ENCODE data around the gene ARID1B. TPM values are rescaled to one million over a fixed set of nuclear protein-coding genes. Genes with fewer than 3 reads are reported as not detected.

Gene ARID1B
- total RNA-seq, 1 experiment from 2014 or later: 35.6 TPM

DNA sequence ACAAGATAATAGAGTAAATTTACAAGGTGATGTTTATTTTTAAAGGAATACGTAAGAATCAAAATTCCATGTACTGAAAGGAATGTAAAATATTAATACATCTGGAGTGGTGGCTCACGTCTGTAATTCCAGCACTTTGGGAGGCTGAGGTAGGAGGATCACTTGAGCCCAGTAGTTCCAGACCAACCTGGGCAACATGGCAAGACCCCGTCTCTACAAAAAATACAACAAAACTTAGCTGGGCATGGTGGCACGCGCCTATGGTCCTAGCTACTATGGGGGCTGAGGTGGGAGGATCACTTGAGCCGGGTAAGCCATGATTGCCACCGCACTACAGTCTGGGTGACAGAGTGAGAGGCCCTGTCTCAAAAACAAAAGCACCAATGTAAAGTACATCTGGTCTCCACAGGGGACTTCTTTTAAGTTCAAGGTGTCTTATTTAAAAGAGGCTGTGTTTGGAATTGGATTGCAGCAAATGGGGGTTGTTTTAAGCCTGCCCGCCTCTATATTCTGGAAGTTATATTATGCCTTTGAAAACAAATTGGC, 36.9 kb downstream of the ARID1B start:
- ChIA-PET RAD21 (ENCODE audit: low non-redundant PET in 1 of 2, low total read pairs in 2 of 2, uncharacterized antibody in 2 of 2, unreplicated experiment in 2 of 2) (no interaction called here), CTCF (no interaction called here), POLR2A (no interaction called here)
- no peak overlapping the region for H3K4me2 ChIP-seq (ENCODE audit: low read length)
- DNase-seq (ENCODE audit: low read depth, low spot score): no peak
- no peak overlapping the region for H2AFZ ChIP-seq (ENCODE audit: low read depth, low read length, poor library complexity, severe bottlenecking)
- peaks cover 87% of the 10 kb centered on the region for H3K79me2 ChIP-seq (ENCODE audit: insufficient read depth, low read length)
- peaks cover 3 to 5% of the 10 kb centered on the region in 2 experiments; a peak in 1 of 4 replicates for H3K4me1 ChIP-seq (ENCODE audit: control insufficient read depth in 1 of 2, insufficient read depth in 2 of 2, low read length in 2 of 2)
- H3K9me2 ChIP-seq (ENCODE audit: insufficient read depth): no peaks in the 10 kb centered on the region
- H3K27me3 ChIP-seq (ENCODE audit: insufficient read depth, low read length): no peaks in the 10 kb centered on the region
- H3K4me3 ChIP-seq (replicated peaks in 1 of 2; ENCODE audit: low read depth in 1 of 2, low read length in 2 of 2): no peak overlapping the region
- H3K27ac ChIP-seq (ENCODE audit: low read depth, low read length): no peak overlapping the region
- no peak for TF ChIP-seq ZFX (IDR thresholded peaks at IDR 0.05)
- TF ChIP-seq FOSL1 (IDR thresholded peaks at IDR 0.05; ENCODE audit: low read depth): no peak
- TF ChIP-seq, protein P1, sequence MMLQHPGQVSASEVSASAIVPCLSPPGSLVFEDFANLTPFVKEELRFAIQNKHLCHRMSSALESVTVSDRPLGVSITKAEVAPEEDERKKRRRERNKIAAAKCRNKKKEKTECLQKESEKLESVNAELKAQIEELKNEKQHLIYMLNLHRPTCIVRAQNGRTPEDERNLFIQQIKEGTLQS (IDR thresholded peaks at IDR 0.05): no peak
- TF ChIP-seq, protein P2, sequence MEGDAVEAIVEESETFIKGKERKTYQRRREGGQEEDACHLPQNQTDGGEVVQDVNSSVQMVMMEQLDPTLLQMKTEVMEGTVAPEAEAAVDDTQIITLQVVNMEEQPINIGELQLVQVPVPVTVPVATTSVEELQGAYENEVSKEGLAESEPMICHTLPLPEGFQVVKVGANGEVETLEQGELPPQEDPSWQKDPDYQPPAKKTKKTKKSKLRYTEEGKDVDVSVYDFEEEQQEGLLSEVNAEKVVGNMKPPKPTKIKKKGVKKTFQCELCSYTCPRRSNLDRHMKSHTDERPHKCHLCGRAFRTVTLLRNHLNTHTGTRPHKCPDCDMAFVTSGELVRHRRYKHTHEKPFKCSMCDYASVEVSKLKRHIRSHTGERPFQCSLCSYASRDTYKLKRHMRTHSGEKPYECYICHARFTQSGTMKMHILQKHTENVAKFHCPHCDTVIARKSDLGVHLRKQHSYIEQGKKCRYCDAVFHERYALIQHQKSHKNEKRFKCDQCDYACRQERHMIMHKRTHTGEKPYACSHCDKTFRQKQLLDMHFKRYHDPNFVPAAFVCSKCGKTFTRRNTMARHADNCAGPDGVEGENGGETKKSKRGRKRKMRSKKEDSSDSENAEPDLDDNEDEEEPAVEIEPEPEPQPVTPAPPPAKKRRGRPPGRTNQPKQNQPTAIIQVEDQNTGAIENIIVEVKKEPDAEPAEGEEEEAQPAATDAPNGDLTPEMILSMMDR (IDR thresholded peaks at IDR 0.05 in 2 of 3, conservative IDR thresholded peaks at IDR 0.05 in 1 of 3; ENCODE audit: borderline replicate concordance in 1 of 3, insufficient read depth in 1 of 3, low read depth in 2 of 3, low read length in 2 of 3): no peak
- no peak for TF ChIP-seq ELF1 (IDR thresholded peaks at IDR 0.05; ENCODE audit: borderline replicate concordance, low read depth)
- TF ChIP-seq SIN3A (IDR thresholded peaks at IDR 0.05; ENCODE audit: low read depth): no peak
- TF ChIP-seq EGR1 (IDR thresholded peaks at IDR 0.05; ENCODE audit: low read depth): no peak
- no peaks in the 10 kb centered on the region for H3K36me3 ChIP-seq (ENCODE audit: control insufficient read depth in 1 of 2, insufficient read depth in 2 of 2, low read length in 2 of 2)
- no peak for ATAC-seq
- no TSS peak for BruUV-seq (replicated peaks)
- no peaks in the 10 kb centered on the region for H4K20me1 ChIP-seq (ENCODE audit: insufficient read depth)
- intact Hi-C loops (cut with micrococcal nuclease): no loop called here
- H3K9ac ChIP-seq (ENCODE audit: low read length): no peak overlapping the region
- H3K9me3 ChIP-seq (ENCODE audit: control insufficient read depth in 1 of 2, insufficient read depth in 1 of 2, low read depth in 1 of 2, low read length in 2 of 2): no peaks in the 10 kb centered on the region

DNA sequence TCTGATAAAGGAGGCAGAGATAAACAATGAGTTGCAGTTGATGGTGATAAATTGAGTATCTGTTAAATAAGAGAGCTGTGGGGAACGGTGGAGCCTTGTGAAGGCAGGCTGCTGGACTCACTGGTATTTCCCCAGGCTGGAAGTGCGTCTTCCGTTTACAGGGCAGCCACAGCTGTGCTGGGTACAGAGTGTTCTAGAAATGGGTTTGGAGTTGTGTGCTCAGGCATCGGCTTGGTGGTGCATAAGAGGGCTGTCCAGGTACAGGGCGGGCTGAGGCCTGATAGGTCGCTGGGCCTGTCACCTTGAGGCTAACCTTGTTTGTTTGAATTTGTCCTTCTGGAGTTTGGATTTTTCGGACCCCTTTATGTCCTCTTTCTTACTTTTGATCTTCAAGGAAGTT, 39.3 kb downstream of the ARID1B start:
- Histone ChIP-seq H3K79me2 (ENCODE audit: insufficient read depth, low read length) (peaks cover 89% of the 10 kb centered on the region), H3K36me3 (ENCODE audit: control insufficient read depth in 1 of 2, insufficient read depth in 2 of 2, low read length in 2 of 2) (no peaks in the 10 kb centered on the region), H3K9ac (ENCODE audit: low read length) (no peak overlapping the region), H3K27me3 (ENCODE audit: insufficient read depth, low read length) (no peaks in the 10 kb centered on the region), H3K9me3 (ENCODE audit: control insufficient read depth in 1 of 2, insufficient read depth in 1 of 2, low read depth in 1 of 2, low read length in 2 of 2) (no peaks in the 10 kb centered on the region), H3K4me2 (ENCODE audit: low read length) (no peak overlapping the region), H4K20me1 (ENCODE audit: insufficient read depth) (no peaks in the 10 kb centered on the region), H3K4me1 (ENCODE audit: control insufficient read depth in 1 of 2, insufficient read depth in 2 of 2, low read length in 2 of 2) (peaks cover 3 to 5% of the 10 kb centered on the region in 2 experiments; a peak in 1 of 4 replicates), H2AFZ (ENCODE audit: low read depth, low read length, poor library complexity, severe bottlenecking) (no peak overlapping the region), H3K27ac (ENCODE audit: low read depth, low read length) (no peak overlapping the region), H3K4me3 (replicated peaks in 1 of 2; ENCODE audit: low read depth in 1 of 2, low read length in 2 of 2) (no peak overlapping the region), H3K9me2 (ENCODE audit: insufficient read depth) (no peaks in the 10 kb centered on the region)
- ATAC-seq: no peak
- BruUV-seq (replicated peaks): no TSS peak
- CTCF ChIA-PET: no interaction called here
- intact Hi-C loops (cut with micrococcal nuclease): no loop called here
- RAD21 ChIA-PET (ENCODE audit: low non-redundant PET in 1 of 2, low total read pairs in 2 of 2, uncharacterized antibody in 2 of 2, unreplicated experiment in 2 of 2): no interaction called here
- DNase-seq (ENCODE audit: low read depth, low spot score): no peak
- POLR2A ChIA-PET: no interaction called here
- TF ChIP-seq ZNF274 (IDR thresholded peaks at IDR 0.05; ENCODE audit: low read depth, low read length): no peak
- TF ChIP-seq, protein P1 (IDR thresholded peaks at IDR 0.05): no peak
- TF ChIP-seq FOSL1 (IDR thresholded peaks at IDR 0.05; ENCODE audit: low read depth): no peak
- TF ChIP-seq SP1 (IDR thresholded peaks at IDR 0.05; ENCODE audit: low read depth): no peak
- no peak for TF ChIP-seq ELF1 (IDR thresholded peaks at IDR 0.05; ENCODE audit: borderline replicate concordance, low read depth)
- TF ChIP-seq, protein P3, sequence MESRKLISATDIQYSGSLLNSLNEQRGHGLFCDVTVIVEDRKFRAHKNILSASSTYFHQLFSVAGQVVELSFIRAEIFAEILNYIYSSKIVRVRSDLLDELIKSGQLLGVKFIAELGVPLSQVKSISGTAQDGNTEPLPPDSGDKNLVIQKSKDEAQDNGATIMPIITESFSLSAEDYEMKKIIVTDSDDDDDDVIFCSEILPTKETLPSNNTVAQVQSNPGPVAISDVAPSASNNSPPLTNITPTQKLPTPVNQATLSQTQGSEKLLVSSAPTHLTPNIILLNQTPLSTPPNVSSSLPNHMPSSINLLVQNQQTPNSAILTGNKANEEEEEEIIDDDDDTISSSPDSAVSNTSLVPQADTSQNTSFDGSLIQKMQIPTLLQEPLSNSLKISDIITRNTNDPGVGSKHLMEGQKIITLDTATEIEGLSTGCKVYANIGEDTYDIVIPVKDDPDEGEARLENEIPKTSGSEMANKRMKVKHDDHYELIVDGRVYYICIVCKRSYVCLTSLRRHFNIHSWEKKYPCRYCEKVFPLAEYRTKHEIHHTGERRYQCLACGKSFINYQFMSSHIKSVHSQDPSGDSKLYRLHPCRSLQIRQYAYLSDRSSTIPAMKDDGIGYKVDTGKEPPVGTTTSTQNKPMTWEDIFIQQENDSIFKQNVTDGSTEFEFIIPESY (IDR thresholded peaks at IDR 0.05; ENCODE audit: extremely low read depth, insufficient replicate concordance, low read length): no peak
- no peak for TF ChIP-seq POLR2AphosphoS5 (IDR thresholded peaks at IDR 0.05; ENCODE audit: low read depth, low read length)
- TF ChIP-seq YY1 (IDR thresholded peaks at IDR 0.05; ENCODE audit: extremely low read depth, insufficient replicate concordance, low read depth, low read length): no peak
- TF ChIP-seq POLR2A (IDR thresholded peaks at IDR 0.05; ENCODE audit: borderline replicate concordance, extremely low read depth, insufficient read depth, insufficient read length): no peak
- no peak for TF ChIP-seq EZH2phosphoT487 (IDR thresholded peaks at IDR 0.05; ENCODE audit: borderline replicate concordance)
